Measurements from ENCODE around the gene WNT11. TPM values are rescaled to one million over a fixed set of nuclear protein-coding genes. Genes with fewer than 3 reads are reported as not detected.

WNT11 gene
- total RNA-seq, 2 donors from 2014 or later: 3.6 to 3.8 TPM

DNA sequence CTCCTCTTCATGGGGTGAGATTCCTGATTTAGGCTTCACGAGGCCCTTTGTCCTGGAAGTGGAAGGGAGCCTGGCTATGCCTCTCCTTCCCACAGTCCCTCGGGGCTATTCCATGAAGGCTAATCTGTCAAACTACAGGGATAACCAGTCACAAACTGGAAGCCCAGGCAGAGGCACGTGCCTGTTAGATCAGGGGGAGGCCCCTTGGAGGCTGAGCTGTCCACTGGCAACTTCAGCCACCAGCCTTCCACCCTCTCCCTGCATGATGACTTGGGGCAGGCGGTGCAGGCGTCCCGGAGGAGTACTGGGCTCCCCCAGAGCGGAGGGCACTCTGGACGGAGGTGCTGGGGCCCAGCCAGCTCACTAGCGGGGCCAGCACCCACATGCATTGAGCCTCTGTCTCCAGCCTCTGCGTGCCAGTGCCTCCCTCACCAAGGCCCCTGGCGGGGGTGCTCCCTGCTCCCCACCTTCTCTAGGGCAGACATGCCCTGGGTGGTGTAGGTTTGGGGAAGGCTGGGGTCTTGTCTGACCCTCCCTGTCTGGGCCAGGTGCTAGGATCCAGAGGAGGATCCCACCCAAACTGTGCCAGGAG is 42.9 kb downstream of the WNT11 start:
- Histone ChIP-seq H3K27ac (no peak overlapping the region), H3K9ac (ENCODE audit: low read depth in 2 of 2, low read length in 2 of 2) (no peak overlapping the region), H3K9me3 (no peaks in the 10 kb centered on the region), H3K4me1 (no peaks in the 10 kb centered on the region), H3K27me3 (no peaks in the 10 kb centered on the region), H3K36me3 (no peaks in the 10 kb centered on the region), H3K4me3 (no peak overlapping the region)
- intact Hi-C loops (cut with DNase I): no loop called here
- DNase-seq: no peak
- TF ChIP-seq, protein P1, sequence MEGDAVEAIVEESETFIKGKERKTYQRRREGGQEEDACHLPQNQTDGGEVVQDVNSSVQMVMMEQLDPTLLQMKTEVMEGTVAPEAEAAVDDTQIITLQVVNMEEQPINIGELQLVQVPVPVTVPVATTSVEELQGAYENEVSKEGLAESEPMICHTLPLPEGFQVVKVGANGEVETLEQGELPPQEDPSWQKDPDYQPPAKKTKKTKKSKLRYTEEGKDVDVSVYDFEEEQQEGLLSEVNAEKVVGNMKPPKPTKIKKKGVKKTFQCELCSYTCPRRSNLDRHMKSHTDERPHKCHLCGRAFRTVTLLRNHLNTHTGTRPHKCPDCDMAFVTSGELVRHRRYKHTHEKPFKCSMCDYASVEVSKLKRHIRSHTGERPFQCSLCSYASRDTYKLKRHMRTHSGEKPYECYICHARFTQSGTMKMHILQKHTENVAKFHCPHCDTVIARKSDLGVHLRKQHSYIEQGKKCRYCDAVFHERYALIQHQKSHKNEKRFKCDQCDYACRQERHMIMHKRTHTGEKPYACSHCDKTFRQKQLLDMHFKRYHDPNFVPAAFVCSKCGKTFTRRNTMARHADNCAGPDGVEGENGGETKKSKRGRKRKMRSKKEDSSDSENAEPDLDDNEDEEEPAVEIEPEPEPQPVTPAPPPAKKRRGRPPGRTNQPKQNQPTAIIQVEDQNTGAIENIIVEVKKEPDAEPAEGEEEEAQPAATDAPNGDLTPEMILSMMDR (IDR thresholded peaks at IDR 0.05): no peak

DNA sequence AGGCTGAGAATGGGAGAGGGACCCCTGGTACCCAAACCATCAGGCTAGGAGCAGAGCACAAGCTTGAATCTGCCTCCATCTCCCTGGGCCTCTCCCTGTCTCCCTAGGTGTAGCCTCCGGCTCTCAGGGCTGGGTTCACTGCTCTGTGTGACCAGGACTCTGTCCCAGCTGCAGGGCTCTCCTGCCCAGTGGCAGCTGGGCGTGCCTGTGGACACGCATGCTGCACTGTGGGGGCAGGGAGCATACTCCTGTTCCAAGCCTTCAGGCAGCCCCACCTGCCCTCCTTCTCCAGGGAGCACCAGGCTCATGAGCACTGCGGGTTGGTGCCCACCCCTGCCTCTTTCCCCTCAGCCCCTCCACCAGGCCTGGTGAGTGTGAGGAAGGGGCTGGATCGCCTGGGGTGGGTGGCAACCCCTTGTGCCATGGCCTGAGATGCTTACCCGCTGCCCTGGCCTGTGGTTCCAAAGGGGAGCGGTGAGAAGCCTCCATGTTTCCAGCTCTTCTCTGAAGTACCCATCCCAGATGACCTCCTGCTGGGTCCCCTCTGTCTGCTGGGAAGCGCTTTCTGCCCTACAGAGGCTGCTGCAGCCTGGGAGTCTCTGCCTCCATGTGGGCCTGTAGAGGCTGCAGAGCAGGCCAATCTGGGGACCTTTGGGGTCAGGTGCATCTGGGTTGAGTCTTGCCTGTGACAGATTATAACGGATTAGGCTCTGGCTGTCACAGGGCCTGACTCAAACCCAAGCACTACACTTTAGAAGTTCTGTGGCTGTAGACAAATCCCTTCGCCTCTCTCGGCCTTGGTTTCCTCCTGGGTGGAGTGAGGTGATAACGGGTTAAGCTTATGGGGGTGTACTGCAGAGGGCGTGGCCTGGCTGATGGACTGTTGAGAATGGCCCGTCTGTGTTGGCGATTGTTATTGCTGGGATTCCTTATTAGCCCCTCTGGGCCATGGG is 43.7 kb downstream of the WNT11 start:
- H3K27ac ChIP-seq: no peak overlapping the region
- H3K9me3 ChIP-seq: no peaks in the 10 kb centered on the region
- intact Hi-C loops (cut with DNase I): no loop called here
- no peaks in the 10 kb centered on the region for H3K4me1 ChIP-seq
- H3K27me3 ChIP-seq: no peaks in the 10 kb centered on the region
- no peaks in the 10 kb centered on the region for H3K36me3 ChIP-seq
- H3K9ac ChIP-seq (ENCODE audit: low read depth in 2 of 2, low read length in 2 of 2): no peak overlapping the region
- no peak for DNase-seq
- no peak overlapping the region for H3K4me3 ChIP-seq
- TF ChIP-seq, protein P1 (IDR thresholded peaks at IDR 0.05): no peak

- no peak overlapping the region for H3K27ac ChIP-seq
- no peak for DNase-seq
- no peak overlapping the region for H3K9ac ChIP-seq (ENCODE audit: low read depth in 2 of 2, low read length in 2 of 2)
- no peaks in the 10 kb centered on the region for H3K4me1 ChIP-seq
- TF ChIP-seq, protein P1 (IDR thresholded peaks at IDR 0.05): no peak
- intact Hi-C loops (cut with DNase I): no loop called here
- H3K4me3 ChIP-seq: no peak overlapping the region
- no peaks in the 10 kb centered on the region for H3K36me3 ChIP-seq
- no peaks in the 10 kb centered on the region for H3K27me3 ChIP-seq
- H3K9me3 ChIP-seq: no peaks in the 10 kb centered on the region
Observed at GRCh38 chr11:76161261-76161961, 44.9 kb downstream of the WNT11 start.

DNA sequence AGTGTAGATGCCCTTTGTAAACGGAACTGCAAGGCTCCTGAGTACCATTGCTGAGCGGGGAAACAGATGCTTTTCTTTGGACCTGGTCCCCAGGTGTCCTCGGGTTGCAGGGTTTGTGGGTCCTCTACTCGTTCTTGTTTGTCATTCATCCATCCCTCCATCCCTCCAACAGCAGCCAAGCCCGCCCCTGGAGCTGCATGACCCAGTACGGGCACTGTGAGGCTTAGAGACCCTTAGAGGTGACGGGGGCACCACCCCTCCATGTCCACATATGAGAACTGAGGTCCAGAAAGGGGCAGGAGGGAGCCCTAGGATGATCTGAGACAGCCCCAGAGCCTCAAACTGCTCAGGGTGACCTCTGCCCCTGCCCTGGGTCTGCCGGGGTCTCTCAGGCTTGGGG is 45.4 kb downstream of the WNT11 start:
- intact Hi-C loops (cut with DNase I): no loop called here
- Histone ChIP-seq H3K9ac (ENCODE audit: low read depth in 2 of 2, low read length in 2 of 2) (no peak overlapping the region), H3K4me3 (no peak overlapping the region), H3K36me3 (no peaks in the 10 kb centered on the region), H3K27ac (no peak overlapping the region), H3K9me3 (no peaks in the 10 kb centered on the region), H3K4me1 (no peaks in the 10 kb centered on the region), H3K27me3 (no peaks in the 10 kb centered on the region)
- TF ChIP-seq, protein P1 (IDR thresholded peaks at IDR 0.05): no peak
- no peak for DNase-seq

- no peak for DNase-seq
- Histone ChIP-seq H3K27me3 (no peaks in the 10 kb centered on the region), H3K9me3 (no peaks in the 10 kb centered on the region), H3K9ac (ENCODE audit: low read depth in 2 of 2, low read length in 2 of 2) (no peak overlapping the region), H3K4me1 (no peaks in the 10 kb centered on the region), H3K36me3 (no peaks in the 10 kb centered on the region), H3K27ac (no peak overlapping the region), H3K4me3 (no peak overlapping the region)
- intact Hi-C loops (cut with DNase I): no loop called here
- TF ChIP-seq, protein P1 (IDR thresholded peaks at IDR 0.05): no peak
Observed at GRCh38 chr11:76159983-76160661, 46.2 kb downstream of the WNT11 start.
